Activated B cell treated with CpG ODN at 0.5 μM for 24 hours (primary cell): ENCODE results near the gene RHEB. TPM values are rescaled to one million over a fixed set of nuclear protein-coding genes. Genes with fewer than 3 reads are reported as not detected.

Source experiments
- ATAC-seq: fragments of 200-7000 bp; cut with Tn5 transposase; one replicate; pipeline ENCODE4 v1.10.0; 2021; ENCODE audit warnings: low read depth, mild to moderate bottlenecking, moderate library complexity
- CTCF ChIA-PET: fragments of 350-600 bp; sonication (Branson Sonifier 250); formaldehyde crosslinking; loops from one replicate; lab custom pipeline; 2021; ENCODE audit warnings: antibody characterized with exemption; lab: Charles Lee
- POLR2A ChIA-PET: fragments of 350-600 bp; sonication (Branson Sonifier 250); formaldehyde crosslinking; loops from one replicate; lab custom pipeline; 2021; ENCODE audit warnings: antibody characterized with exemption; lab: Charles Lee
- DNase-seq: peaks from one replicate; pipeline ENCODE4 v3.0.0; 2022
- H3K27ac Mint-ChIP-seq: one replicate; pipeline ENCODE4 v1.8.0; 2020; ENCODE audit warnings: mixed read lengths
- H3K27me3 Mint-ChIP-seq: one replicate; pipeline ENCODE4 v1.8.0; 2021; ENCODE audit warnings: mixed read lengths
- H3K36me3 Mint-ChIP-seq: one replicate; pipeline ENCODE4 v1.8.0; 2021; ENCODE audit warnings: low read depth, mixed read lengths
- H3K4me1 Mint-ChIP-seq: one replicate; pipeline ENCODE4 v1.8.0; 2021; ENCODE audit warnings: mixed read lengths
- H3K4me3 Mint-ChIP-seq: one replicate; pipeline ENCODE4 v1.8.0; 2020; ENCODE audit warnings: mild to moderate bottlenecking, mixed read lengths
- H3K9me3 Mint-ChIP-seq: one replicate; pipeline ENCODE4 v1.8.0; 2020; ENCODE audit warnings: mixed read lengths
- CTCF ChIP-seq: fragments of 200-600 bp; IDR thresholded peaks from one replicate; pipeline ENCODE4 v1.8.0; 2022; ENCODE audit warnings: antibody characterized with exemption, mild to moderate bottlenecking
- intact Hi-C: fragments of 100-400 bp; cut with micrococcal nuclease; formaldehyde crosslinking; loops from one replicate; pipeline ENCODE4 v1.15.1; 2024
- total RNA-seq: library from RNA; stranded (reverse); gene quantifications from 2 replicates; pipeline ENCODE4 v1.2.3, GENCODE V29; 2022

RHEB gene
- total RNA-seq, 1 donor from 2014 or later = 32.8 TPM

GRCh38 chr7:151447312-151447711 is 72.4 kb downstream of the RHEB start:
- POLR2A ChIA-PET = interaction anchor here (1.0 kb wide), 1 partner anchor 80 kb away, joined by 3 read pairs; no protein-coding TSS in a partner anchor
- Mint-ChIP-seq H3K4me3 (no peak overlapping the region), H3K27me3 (peaks cover 22% of the 10 kb centered on the region), H3K9me3 (no peaks in the 10 kb centered on the region), H3K36me3 (no peaks in the 10 kb centered on the region), H3K27ac (no peak overlapping the region), H3K4me1 (peaks cover 3% of the 10 kb centered on the region)
- CTCF ChIA-PET = interaction anchor here (1.3 to 4.4 kb wide), 9 partner anchors 58 to 312 kb away, joined by 3 to 77 read pairs (median 11); partner anchors contain the start of gene RHEB
- no peak for TF ChIP-seq CTCF
- no peak for ATAC-seq
- no peak for DNase-seq
- intact Hi-C loops = loop anchor here (5.0 kb wide), 1 partner anchor 65 kb away; no protein-coding TSS in a partner anchor

- Mint-ChIP-seq H3K9me3 (no peaks in the 10 kb centered on the region), H3K36me3 (no peaks in the 10 kb centered on the region), H3K27me3 (peaks cover 23% of the 10 kb centered on the region), H3K4me1 (peaks cover 5% of the 10 kb centered on the region), H3K27ac (no peak overlapping the region), H3K4me3 (no peak overlapping the region)
- DNase-seq (no peak), ATAC-seq (no peak)
- intact Hi-C loops = loop anchor here (5.0 kb wide), 1 partner anchor 64 kb away; no protein-coding TSS in a partner anchor
- POLR2A ChIA-PET = interaction anchor here (0.6 kb wide), 1 partner anchor 186 kb away, joined by 3 read pairs; no protein-coding TSS in a partner anchor
- no peak for TF ChIP-seq CTCF
- CTCF ChIA-PET = interaction anchor here (4.4 kb wide), 1 partner anchor 76 kb away, joined by 77 read pairs; no protein-coding TSS in a partner anchor
Measured at GRCh38 chr7:151446412-151446811, 73.3 kb downstream of the RHEB start.

- intact Hi-C loops = loop anchor here (5.0 kb wide), 1 partner anchor 62 kb away; no protein-coding TSS in a partner anchor
- CTCF ChIA-PET = interaction anchor here (1.0 kb wide), 1 partner anchor 130 kb away, joined by 5 read pairs; no protein-coding TSS in a partner anchor
- Mint-ChIP-seq H3K36me3 (no peaks in the 10 kb centered on the region), H3K27me3 (peaks cover 34% of the 10 kb centered on the region), H3K9me3 (no peaks in the 10 kb centered on the region), H3K4me1 (peaks cover 6% of the 10 kb centered on the region), H3K4me3 (no peak overlapping the region), H3K27ac (no peak overlapping the region)
- DNase-seq (no peak), ATAC-seq (no peak)
- POLR2A ChIA-PET = no interaction called here
- TF ChIP-seq CTCF = no peak
Measured at GRCh38 chr7:151444632-151445031, 75.1 kb downstream of the RHEB start.

GRCh38 chr7:151442776-151443496 is 76.8 kb downstream of the RHEB start:
- Mint-ChIP-seq H3K27me3 (peaks cover 36% of the 10 kb centered on the region), H3K4me3 (no peak overlapping the region), H3K36me3 (no peaks in the 10 kb centered on the region), H3K4me1 (peaks cover 3% of the 10 kb centered on the region), H3K9me3 (no peaks in the 10 kb centered on the region), H3K27ac (no peak overlapping the region)
- ChIA-PET CTCF (no interaction called here), POLR2A (interaction anchor here (0.6 kb wide), 1 partner anchor 54 kb away, joined by 4 read pairs; no protein-coding TSS in a partner anchor)
- ATAC-seq (no peak), DNase-seq (no peak)
- no peak for TF ChIP-seq CTCF
- intact Hi-C loops = no loop called here

- peaks cover 40% of the 10 kb centered on the region for H3K27me3 Mint-ChIP-seq
- intact Hi-C loops = no loop called here
- H3K9me3 Mint-ChIP-seq = no peaks in the 10 kb centered on the region
- H3K4me1 Mint-ChIP-seq = peaks cover 3% of the 10 kb centered on the region
- CTCF ChIA-PET = interaction anchor here (1.1 kb wide), 1 partner anchor 10 kb away, joined by 3 read pairs; no protein-coding TSS in a partner anchor
- ATAC-seq (no peak), DNase-seq (no peak)
- no peak for TF ChIP-seq CTCF
- H3K36me3 Mint-ChIP-seq = no peaks in the 10 kb centered on the region
- POLR2A ChIA-PET = no interaction called here
- no peak overlapping the region for H3K4me3 Mint-ChIP-seq
- no peak overlapping the region for H3K27ac Mint-ChIP-seq
Measured at GRCh38 chr7:151440799-151441445, 78.8 kb downstream of the RHEB start.
